Measurements from ENCODE around the gene NPAS3. TPM values are rescaled to one million over a fixed set of nuclear protein-coding genes. Genes with fewer than 3 reads are reported as not detected.

The NPAS3 gene
- total RNA-seq, 2 donors from 2014 or later, result 1.1 to 1.8 TPM

DNA sequence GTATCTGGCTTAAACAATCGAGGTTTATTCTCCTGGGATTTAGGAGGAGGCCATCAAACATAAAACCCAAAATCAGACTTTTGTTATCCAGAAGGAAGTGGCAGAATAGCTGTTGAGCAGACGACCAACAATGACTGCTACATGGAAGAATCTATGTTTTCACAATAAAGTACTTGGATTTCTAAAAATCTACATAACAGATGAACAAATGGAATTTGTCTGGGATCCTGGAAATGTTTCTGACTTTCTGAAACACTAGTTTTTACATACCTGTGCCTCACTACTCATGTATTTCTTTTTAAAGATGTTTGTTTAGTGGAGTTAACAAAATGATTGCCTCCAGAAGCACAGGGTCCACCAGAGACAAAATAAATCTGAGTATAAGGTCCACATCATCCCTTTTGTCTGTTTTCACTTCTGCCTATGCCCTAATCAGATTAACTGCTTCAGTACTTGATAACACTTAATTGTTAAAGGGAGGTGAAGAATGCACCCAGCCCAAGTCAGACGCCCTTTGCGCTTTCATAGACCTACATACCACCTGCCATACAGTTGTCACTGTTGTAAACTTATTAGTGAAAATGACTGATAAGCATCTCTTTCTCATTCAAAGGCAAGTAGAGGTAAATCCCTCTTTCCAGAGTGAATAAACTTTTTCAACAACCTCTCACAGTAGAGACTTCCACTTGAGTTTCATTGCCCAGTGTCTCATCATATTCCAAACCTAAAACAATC, 847.6 kb downstream of the NPAS3 start:
- Histone ChIP-seq H3K36me3 (no peaks in the 10 kb centered on the region), H3K4me1 (replicated peaks) (no peaks in the 10 kb centered on the region), H3K4me3 (no peak overlapping the region), H3K27me3 (replicated peaks; ENCODE audit: insufficient read depth) (no peaks in the 10 kb centered on the region), H3K27ac (no peak overlapping the region), H3K9me3 (no peaks in the 10 kb centered on the region)
- DNase-seq (ENCODE audit: low spot score), result no peak
- intact Hi-C loops (cut with DNase I), result no loop called here
- WGBS, result 90% methylated on average over 4 of the region's 4 CpGs
- no peak for TF ChIP-seq POLR2A (IDR thresholded peaks at IDR 0.05)
- TF ChIP-seq POLR2AphosphoS5 (IDR thresholded peaks at IDR 0.05), result no peak

DNA sequence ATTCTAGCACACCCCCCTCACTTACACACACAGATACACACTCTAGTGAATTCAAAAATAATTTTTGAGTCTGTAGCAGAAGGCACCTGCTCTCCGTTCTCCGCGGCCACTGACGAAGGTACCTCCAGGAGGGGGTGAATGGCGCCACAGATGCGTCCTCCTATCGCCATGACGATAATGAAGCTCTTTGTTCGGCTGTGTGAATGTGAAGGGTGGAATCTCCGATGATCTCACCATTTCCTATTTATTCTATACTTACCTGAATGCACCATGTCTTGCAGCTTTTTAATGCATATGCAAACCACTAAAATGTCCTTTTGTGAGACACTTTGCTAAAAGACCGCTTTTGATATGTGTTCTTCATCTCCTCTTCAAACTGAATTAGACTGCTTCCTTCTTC, 849.5 kb downstream of the NPAS3 start:
- H3K36me3 ChIP-seq, result no peaks in the 10 kb centered on the region
- no peak overlapping the region for H3K4me3 ChIP-seq
- WGBS, result 96% methylated on average over 11 of the region's 11 CpGs
- no peaks in the 10 kb centered on the region for H3K27me3 ChIP-seq (replicated peaks; ENCODE audit: insufficient read depth)
- intact Hi-C loops (cut with DNase I), result no loop called here
- TF ChIP-seq POLR2A (IDR thresholded peaks at IDR 0.05) (no peak), POLR2AphosphoS5 (IDR thresholded peaks at IDR 0.05) (no peak)
- TF ChIP-seq, protein P1, sequence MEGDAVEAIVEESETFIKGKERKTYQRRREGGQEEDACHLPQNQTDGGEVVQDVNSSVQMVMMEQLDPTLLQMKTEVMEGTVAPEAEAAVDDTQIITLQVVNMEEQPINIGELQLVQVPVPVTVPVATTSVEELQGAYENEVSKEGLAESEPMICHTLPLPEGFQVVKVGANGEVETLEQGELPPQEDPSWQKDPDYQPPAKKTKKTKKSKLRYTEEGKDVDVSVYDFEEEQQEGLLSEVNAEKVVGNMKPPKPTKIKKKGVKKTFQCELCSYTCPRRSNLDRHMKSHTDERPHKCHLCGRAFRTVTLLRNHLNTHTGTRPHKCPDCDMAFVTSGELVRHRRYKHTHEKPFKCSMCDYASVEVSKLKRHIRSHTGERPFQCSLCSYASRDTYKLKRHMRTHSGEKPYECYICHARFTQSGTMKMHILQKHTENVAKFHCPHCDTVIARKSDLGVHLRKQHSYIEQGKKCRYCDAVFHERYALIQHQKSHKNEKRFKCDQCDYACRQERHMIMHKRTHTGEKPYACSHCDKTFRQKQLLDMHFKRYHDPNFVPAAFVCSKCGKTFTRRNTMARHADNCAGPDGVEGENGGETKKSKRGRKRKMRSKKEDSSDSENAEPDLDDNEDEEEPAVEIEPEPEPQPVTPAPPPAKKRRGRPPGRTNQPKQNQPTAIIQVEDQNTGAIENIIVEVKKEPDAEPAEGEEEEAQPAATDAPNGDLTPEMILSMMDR (IDR thresholded peaks at IDR 0.05), result no peak
- no peaks in the 10 kb centered on the region for H3K4me1 ChIP-seq (replicated peaks)
- no peaks in the 10 kb centered on the region for H3K9me3 ChIP-seq
- no peak for DNase-seq (ENCODE audit: low spot score)
- H3K27ac ChIP-seq, result no peak overlapping the region

DNA sequence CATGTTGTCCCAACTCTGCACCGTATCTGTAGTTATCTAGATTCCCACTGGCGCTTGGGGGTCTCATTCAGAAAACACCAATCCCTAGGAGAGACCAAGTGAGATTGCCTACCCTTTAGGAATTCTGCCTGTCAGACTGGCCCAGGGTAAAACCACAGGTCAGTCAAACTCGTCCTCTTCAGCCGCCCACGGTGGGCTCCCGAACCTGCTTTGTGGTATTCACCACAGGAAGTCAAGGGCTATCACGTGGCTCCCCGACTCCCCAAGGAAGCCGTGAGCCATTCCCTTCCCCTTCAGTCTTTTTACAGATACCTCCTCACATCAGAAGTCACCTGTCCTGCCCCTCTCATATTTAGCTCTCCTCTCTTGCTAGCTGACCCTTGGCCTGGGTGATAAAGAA, 852.3 kb downstream of the NPAS3 start:
- Histone ChIP-seq H3K4me3 (no peak overlapping the region), H3K4me1 (replicated peaks) (peaks cover 4% of the 10 kb centered on the region), H3K9me3 (no peaks in the 10 kb centered on the region), H3K36me3 (no peaks in the 10 kb centered on the region), H3K27ac (no peak overlapping the region), H3K27me3 (replicated peaks; ENCODE audit: insufficient read depth) (no peaks in the 10 kb centered on the region)
- intact Hi-C loops (cut with DNase I), result loop anchor here (5.0 kb wide), 1 partner anchor 1079 kb away; no protein-coding TSS in a partner anchor
- 97% methylated on average over 9 of the region's 9 CpGs for WGBS
- TF ChIP-seq POLR2AphosphoS5 (IDR thresholded peaks at IDR 0.05), result no peak
- TF ChIP-seq, protein P1 (IDR thresholded peaks at IDR 0.05), result no peak
- TF ChIP-seq POLR2A (IDR thresholded peaks at IDR 0.05), result no peak
- no peak for DNase-seq (ENCODE audit: low spot score)

DNA sequence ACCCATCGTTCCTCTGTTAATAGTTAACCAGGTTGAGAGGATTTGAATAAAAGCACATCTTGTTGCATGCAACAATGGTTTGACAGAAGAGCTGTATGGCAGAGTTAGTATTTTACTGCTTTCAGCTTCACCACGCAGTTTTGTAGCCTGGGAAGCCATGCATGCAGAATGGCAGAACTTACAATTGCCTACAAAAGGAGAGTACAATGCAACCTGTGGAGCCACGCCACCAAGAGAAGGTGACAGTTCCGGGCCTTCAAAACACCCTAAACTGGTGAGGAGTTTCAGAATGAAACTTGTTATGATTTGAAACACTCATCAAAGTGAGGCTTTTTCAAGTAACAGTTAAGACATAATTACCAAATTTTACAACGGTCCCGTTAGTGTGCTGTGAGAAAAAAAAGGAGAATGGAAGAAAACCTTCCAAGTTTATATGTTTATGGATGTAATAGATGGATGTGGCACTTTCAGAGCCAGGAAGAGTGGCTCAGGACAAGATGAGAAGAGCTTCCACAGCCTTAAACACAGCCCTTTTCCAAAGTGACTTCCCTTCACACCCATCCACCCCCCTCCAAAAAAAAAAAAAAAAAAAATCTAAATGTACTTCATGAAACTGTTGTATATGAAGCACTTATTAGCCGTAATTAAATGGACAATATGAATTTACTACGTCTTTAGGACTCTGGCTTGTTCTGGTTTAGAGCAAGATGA, 853.5 kb downstream of the NPAS3 start:
- Histone ChIP-seq H3K27me3 (replicated peaks; ENCODE audit: insufficient read depth) (no peaks in the 10 kb centered on the region), H3K27ac (no peak overlapping the region), H3K9me3 (no peaks in the 10 kb centered on the region), H3K4me3 (no peak overlapping the region), H3K4me1 (replicated peaks) (peaks cover 4% of the 10 kb centered on the region), H3K36me3 (no peaks in the 10 kb centered on the region)
- WGBS, result 37% methylated on average over 8 of the region's 8 CpGs
- intact Hi-C loops (cut with DNase I), result loop anchor here (2.0 to 5.0 kb wide), 2 partner anchors 1080 to 1215 kb away; no protein-coding TSS in a partner anchor
- TF ChIP-seq, protein P1 (IDR thresholded peaks at IDR 0.05), result no peak
- TF ChIP-seq POLR2AphosphoS5 (IDR thresholded peaks at IDR 0.05) (no peak), POLR2A (IDR thresholded peaks at IDR 0.05) (no peak)
- no peak for DNase-seq (ENCODE audit: low spot score)

DNA sequence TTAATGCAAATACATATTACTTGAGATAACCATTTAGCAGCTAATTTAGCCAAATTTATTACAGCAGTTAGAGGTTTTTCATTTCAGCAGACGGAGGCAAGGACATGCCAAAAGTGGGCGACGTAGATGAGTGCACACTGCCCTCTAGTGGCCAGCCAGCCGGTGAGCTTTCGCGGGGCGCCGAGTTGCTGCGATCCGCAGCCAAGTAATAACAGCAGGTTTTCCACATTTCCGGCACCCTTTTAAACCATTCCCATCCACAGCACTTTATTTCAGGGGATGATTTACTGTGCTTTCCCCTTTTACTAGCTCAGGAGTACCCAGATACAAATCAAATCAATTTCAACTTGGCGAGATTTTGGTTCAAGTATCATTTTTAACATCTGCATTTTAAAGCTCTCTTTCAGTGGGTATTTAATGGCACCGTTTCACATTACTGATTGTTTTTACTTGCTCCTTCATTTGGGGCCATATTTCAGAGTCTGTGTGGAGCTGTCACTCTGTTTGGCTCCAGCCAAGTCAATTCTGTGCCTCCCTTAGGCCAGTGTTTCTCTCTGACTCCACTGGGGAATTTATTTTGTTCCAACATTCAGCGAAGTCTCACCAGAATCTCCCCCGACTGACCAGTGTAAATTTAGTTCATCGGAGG, 854.2 kb downstream of the NPAS3 start:
- under 1% methylated on average over 16 of the region's 16 CpGs for WGBS
- TF ChIP-seq POLR2A (IDR thresholded peaks at IDR 0.05) (no peak), POLR2AphosphoS5 (IDR thresholded peaks at IDR 0.05) (peak; percentile 61)
- TF ChIP-seq, protein P1 (IDR thresholded peaks at IDR 0.05), result peak; percentile 83 to 95 (median 88)
- peak overlapping the region in 1 of 2 donors; percentile 0 for H3K4me3 ChIP-seq
- no peak overlapping the region for H3K27ac ChIP-seq
- no peaks in the 10 kb centered on the region for H3K9me3 ChIP-seq
- intact Hi-C loops (cut with DNase I), result loop anchor here (2.0 to 5.0 kb wide), 2 partner anchors 1081 to 1216 kb away; no protein-coding TSS in a partner anchor
- H3K27me3 ChIP-seq (replicated peaks; ENCODE audit: insufficient read depth), result no peaks in the 10 kb centered on the region
- peak; percentile 84 for DNase-seq (ENCODE audit: low spot score)
- peaks cover 4% of the 10 kb centered on the region for H3K4me1 ChIP-seq (replicated peaks)
- no peaks in the 10 kb centered on the region for H3K36me3 ChIP-seq
